ENCODE results near the gene DOCK10. TPM values are rescaled to one million over a fixed set of nuclear protein-coding genes. Genes with fewer than 3 reads are reported as not detected.
A peak's percentile ranks its signal among the peaks of the same experiment; 100 is the strongest.

Gene DOCK10
- total and polyA plus RNA-seq, 2 donors (not counting 3 experiments of a cell fraction or from before 2014, with no cell fraction given) = 5.8 to 23.0 TPM

- Histone ChIP-seq H3K9ac (replicated peaks; ENCODE audit: extremely low read depth, insufficient read depth, low read length) (peak overlapping the region; percentile 99), H3K27me3 (ENCODE audit: control insufficient read depth in 2 of 2, insufficient read depth in 2 of 2, low read length in 2 of 2) (no peaks in the 10 kb centered on the region), H4K20me1 (replicated peaks; ENCODE audit: control insufficient read depth, extremely low read depth, insufficient read depth, low read length) (no peaks in the 10 kb centered on the region), H3K27ac (ENCODE audit: insufficient read depth, low read depth, low read length) (peak overlapping the region; percentile 99), H2AFZ (ENCODE audit: low read depth, low read length) (no peak overlapping the region), H3K36me3 (ENCODE audit: control insufficient read depth in 2 of 2, extremely low read depth in 1 of 2, insufficient read depth in 2 of 2, low read length in 2 of 2) (no peaks in the 10 kb centered on the region), H3K9me1 (replicated peaks; ENCODE audit: control insufficient read depth, extremely low read depth, insufficient read depth, low read length) (no peaks in the 10 kb centered on the region), H3K79me2 (ENCODE audit: control insufficient read depth, insufficient read depth, low read length) (peaks cover 35% of the 10 kb centered on the region), H3K4me3 (replicated peaks in 1 of 3; ENCODE audit: insufficient read depth in 1 of 3, low read depth in 1 of 3, low read length in 3 of 3) (peak overlapping the region in 1 of 3 experiments; percentile 20), H3K9me3 (replicated peaks; ENCODE audit: control insufficient read depth, insufficient read depth, low read length) (no peaks in the 10 kb centered on the region), H3K4me2 (ENCODE audit: insufficient read depth, low read length) (peak overlapping the region; percentile 100), H3K4me1 (ENCODE audit: control insufficient read depth, extremely low read depth, insufficient read depth, low read length) (peaks cover 50% of the 10 kb centered on the region)
- intact Hi-C loops (cut with micrococcal nuclease) = loop anchor here (10.0 kb wide), 1 partner anchor 1003 kb away; the partner anchor contains the start of gene WDFY1
- dilution Hi-C loops (cut with MboI; ENCODE audit: extremely low pct_ligation_motif_present, low sequenced_read_pairs) = no loop called here
- DNase-seq (ENCODE audit: low read depth, low spot score) (no peak), FAIRE-seq (no peak)
- CTCF ChIA-PET = interaction anchor here (0.9 to 2.4 kb wide), 8 partner anchors 9 to 141 kb away, joined by 3 to 19 read pairs (median 5); no protein-coding TSS in a partner anchor
- POLR2A ChIA-PET = interaction anchor here (0.5 kb wide), 2 partner anchors 22 to 1014 kb away, joined by 4 to 8 read pairs; no protein-coding TSS in a partner anchor
- TF ChIP-seq GATA2 (IDR thresholded peaks at IDR 0.05; ENCODE audit: insufficient read depth, insufficient read length, low read depth, low read length) (no peak), MAX (IDR thresholded peaks at IDR 0.05; ENCODE audit: insufficient read depth, insufficient read length) (no peak), FOS (IDR thresholded peaks at IDR 0.05; ENCODE audit: borderline replicate concordance, insufficient read depth, low read length) (no peak), MYC (IDR thresholded peaks at IDR 0.05; ENCODE audit: low read depth, low read length) (no peak), EZH2 (IDR thresholded peaks at IDR 0.05; ENCODE audit: borderline replicate concordance, low read depth, low read length, severe bottlenecking) (no peak), POLR2AphosphoS5 (IDR thresholded peaks at IDR 0.05; ENCODE audit: insufficient read depth, low read depth, low read length) (no peak)
- TF ChIP-seq, protein P1, sequence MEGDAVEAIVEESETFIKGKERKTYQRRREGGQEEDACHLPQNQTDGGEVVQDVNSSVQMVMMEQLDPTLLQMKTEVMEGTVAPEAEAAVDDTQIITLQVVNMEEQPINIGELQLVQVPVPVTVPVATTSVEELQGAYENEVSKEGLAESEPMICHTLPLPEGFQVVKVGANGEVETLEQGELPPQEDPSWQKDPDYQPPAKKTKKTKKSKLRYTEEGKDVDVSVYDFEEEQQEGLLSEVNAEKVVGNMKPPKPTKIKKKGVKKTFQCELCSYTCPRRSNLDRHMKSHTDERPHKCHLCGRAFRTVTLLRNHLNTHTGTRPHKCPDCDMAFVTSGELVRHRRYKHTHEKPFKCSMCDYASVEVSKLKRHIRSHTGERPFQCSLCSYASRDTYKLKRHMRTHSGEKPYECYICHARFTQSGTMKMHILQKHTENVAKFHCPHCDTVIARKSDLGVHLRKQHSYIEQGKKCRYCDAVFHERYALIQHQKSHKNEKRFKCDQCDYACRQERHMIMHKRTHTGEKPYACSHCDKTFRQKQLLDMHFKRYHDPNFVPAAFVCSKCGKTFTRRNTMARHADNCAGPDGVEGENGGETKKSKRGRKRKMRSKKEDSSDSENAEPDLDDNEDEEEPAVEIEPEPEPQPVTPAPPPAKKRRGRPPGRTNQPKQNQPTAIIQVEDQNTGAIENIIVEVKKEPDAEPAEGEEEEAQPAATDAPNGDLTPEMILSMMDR (IDR thresholded peaks at IDR 0.05; ENCODE audit: extremely low read depth in 1 of 2, insufficient read depth in 1 of 2, low read depth in 1 of 2, low read length in 2 of 2) = no peak
- TSS peak; percentile 72 for BruUV-seq (replicated peaks)
Measured at GRCh38 chr2:224948005-224948404, 94.3 kb downstream of the DOCK10 start.
